ENCODE results near the gene QKI.

DNA sequence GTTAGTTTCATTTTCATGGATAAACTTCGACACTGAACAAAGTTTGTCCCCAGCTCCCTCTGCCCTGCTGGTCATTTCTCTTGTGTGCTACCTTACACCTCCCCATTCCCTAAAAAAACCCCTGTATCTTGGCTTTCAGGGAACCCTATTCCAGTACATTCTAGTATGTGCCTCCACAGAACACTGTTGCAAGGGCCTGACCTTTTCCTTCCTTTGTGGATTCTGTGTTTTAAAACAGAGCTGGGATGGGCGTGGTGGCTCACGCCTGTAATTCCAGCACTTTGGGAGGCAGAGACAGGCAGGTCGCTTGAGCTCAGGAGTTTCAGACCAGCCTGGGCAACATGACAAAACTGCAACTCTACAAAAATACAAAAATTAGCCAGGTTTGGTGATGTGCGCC is 20.6 kb upstream of the QKI start:
- TF ChIP-seq, protein P1, sequence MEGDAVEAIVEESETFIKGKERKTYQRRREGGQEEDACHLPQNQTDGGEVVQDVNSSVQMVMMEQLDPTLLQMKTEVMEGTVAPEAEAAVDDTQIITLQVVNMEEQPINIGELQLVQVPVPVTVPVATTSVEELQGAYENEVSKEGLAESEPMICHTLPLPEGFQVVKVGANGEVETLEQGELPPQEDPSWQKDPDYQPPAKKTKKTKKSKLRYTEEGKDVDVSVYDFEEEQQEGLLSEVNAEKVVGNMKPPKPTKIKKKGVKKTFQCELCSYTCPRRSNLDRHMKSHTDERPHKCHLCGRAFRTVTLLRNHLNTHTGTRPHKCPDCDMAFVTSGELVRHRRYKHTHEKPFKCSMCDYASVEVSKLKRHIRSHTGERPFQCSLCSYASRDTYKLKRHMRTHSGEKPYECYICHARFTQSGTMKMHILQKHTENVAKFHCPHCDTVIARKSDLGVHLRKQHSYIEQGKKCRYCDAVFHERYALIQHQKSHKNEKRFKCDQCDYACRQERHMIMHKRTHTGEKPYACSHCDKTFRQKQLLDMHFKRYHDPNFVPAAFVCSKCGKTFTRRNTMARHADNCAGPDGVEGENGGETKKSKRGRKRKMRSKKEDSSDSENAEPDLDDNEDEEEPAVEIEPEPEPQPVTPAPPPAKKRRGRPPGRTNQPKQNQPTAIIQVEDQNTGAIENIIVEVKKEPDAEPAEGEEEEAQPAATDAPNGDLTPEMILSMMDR (tag by site-specific recombination; IDR thresholded peaks at IDR 0.05): no peak
- TF ChIP-seq, protein P2, sequence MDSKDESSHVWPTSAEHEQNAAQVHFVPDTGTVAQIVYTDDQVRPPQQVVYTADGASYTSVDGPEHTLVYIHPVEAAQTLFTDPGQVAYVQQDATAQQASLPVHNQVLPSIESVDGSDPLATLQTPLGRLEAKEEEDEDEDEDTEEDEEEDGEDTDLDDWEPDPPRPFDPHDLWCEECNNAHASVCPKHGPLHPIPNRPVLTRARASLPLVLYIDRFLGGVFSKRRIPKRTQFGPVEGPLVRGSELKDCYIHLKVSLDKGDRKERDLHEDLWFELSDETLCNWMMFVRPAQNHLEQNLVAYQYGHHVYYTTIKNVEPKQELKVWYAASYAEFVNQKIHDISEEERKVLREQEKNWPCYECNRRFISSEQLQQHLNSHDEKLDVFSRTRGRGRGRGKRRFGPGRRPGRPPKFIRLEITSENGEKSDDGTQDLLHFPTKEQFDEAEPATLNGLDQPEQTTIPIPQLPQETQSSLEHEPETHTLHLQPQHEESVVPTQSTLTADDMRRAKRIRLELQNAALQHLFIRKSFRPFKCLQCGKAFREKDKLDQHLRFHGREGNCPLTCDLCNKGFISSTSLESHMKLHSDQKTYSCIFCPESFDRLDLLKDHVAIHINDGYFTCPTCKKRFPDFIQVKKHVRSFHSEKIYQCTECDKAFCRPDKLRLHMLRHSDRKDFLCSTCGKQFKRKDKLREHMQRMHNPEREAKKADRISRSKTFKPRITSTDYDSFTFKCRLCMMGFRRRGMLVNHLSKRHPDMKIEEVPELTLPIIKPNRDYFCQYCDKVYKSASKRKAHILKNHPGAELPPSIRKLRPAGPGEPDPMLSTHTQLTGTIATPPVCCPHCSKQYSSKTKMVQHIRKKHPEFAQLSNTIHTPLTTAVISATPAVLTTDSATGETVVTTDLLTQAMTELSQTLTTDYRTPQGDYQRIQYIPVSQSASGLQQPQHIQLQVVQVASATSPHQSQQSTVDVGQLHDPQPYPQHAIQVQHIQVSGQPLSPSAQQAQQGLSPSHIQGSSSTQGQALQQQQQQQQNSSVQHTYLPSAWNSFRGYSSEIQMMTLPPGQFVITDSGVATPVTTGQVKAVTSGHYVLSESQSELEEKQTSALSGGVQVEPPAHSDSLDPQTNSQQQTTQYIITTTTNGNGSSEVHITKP (tag by site-specific recombination; IDR thresholded peaks at IDR 0.05): no peak
- TF ChIP-seq ZNF416 (tag by site-specific recombination; IDR thresholded peaks at IDR 0.05) (no peak), YY1 (tag by site-specific recombination; IDR thresholded peaks at IDR 0.05) (no peak), SP2 (tag by site-specific recombination; IDR thresholded peaks at IDR 0.05) (no peak), ZNF274 (IDR thresholded peaks at IDR 0.05; ENCODE audit: low read length) (no peak), ZNF274 (tag by site-specific recombination; IDR thresholded peaks at IDR 0.05; ENCODE audit: borderline replicate concordance) (no peak), ZNF266 (tag by site-specific recombination; IDR thresholded peaks at IDR 0.05; ENCODE audit: low read depth) (no peak), ZNF366 (tag by site-specific recombination; conservative IDR thresholded peaks at IDR 0.05) (no peak), ZBTB20 (tag by site-specific recombination; IDR thresholded peaks at IDR 0.05) (no peak), ZNF133 (tag by site-specific recombination; IDR thresholded peaks at IDR 0.05) (no peak)
- TF ChIP-seq, protein P3, sequence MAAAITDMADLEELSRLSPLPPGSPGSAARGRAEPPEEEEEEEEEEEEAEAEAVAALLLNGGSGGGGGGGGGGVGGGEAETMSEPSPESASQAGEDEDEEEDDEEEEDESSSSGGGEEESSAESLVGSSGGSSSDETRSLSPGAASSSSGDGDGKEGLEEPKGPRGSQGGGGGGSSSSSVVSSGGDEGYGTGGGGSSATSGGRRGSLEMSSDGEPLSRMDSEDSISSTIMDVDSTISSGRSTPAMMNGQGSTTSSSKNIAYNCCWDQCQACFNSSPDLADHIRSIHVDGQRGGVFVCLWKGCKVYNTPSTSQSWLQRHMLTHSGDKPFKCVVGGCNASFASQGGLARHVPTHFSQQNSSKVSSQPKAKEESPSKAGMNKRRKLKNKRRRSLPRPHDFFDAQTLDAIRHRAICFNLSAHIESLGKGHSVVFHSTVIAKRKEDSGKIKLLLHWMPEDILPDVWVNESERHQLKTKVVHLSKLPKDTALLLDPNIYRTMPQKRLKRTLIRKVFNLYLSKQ (tag by site-specific recombination; IDR thresholded peaks at IDR 0.05; ENCODE audit: borderline replicate concordance): no peak

Measured in HEK293 (cell line).